ENCODE data around the gene LATS2.

DNA sequence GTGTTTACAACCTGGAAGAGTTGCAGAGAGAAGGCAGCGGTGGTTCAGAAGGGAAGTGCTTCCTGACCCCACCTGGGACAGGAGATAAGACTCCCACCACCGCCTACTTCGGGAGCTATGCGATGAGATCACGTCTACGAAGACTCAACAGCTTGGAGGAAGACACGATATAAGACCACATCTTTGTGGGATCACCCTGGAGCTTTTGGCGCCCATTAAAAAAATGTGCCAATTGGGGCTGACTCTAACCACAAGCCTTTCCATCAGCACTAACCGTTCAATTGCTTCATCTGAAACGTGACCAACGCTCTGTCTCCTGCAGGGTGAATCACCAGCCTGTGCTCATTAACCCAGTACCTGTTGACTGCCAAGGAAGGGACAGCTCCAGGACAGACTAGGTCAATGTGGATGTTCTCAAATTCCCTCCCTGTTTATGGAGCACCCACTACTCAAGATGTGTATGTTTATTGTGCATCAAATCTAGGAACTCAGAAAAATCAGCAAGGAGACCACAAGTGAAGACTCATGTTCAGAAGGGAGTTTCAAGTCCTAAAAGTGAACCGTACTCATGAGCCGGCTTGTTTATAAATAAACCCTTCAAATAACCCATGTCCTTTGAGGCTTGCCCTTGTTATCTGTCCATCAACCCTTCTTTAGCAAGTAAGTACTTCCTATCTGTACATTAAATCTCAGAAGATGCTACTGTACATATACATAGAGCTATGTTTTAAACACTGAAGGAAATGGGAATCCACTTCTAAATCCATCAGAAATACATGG, 67.5 kb downstream of the LATS2 start:
- TF ChIP-seq ISL1 (CRISPR knock-in tag; IDR thresholded peaks at IDR 0.05) (no peak), TCF4 (CRISPR knock-in tag; IDR thresholded peaks at IDR 0.05; ENCODE audit: borderline replicate concordance) (no peak), GLIS3 (CRISPR knock-in tag; IDR thresholded peaks at IDR 0.05) (no peak), SNAI2 (CRISPR knock-in tag; IDR thresholded peaks at IDR 0.05) (no peak), ZNF8 (CRISPR knock-in tag; IDR thresholded peaks at IDR 0.05) (no peak), CSDC2 (CRISPR knock-in tag; IDR thresholded peaks at IDR 0.05) (no peak), ZFP3 (CRISPR knock-in tag; IDR thresholded peaks at IDR 0.05) (no peak)

Data from SK-N-SH treated with all-trans-retinoic acid at 6 μM for 48 hours (cell line).